ENCODE data around the gene S100A13. TPM values are rescaled to one million over a fixed set of nuclear protein-coding genes. Genes with fewer than 3 reads are reported as not detected.

Gene S100A13
- total RNA-seq, 2 donors from 2014 or later = 114 to 314 TPM

- Histone ChIP-seq H3K36me3 (no peaks in the 10 kb centered on the region), H3K27ac (no peak overlapping the region), H3K9me3 (no peaks in the 10 kb centered on the region), H3K4me1 (peaks cover 0 to 49% of the 10 kb centered on the region in 2 donors), H3K27me3 (no peaks in the 10 kb centered on the region), H3K4me3 (no peak overlapping the region)
- no peak for TF ChIP-seq CTCF (IDR thresholded peaks at IDR 0.05)
- no peak for DNase-seq (ENCODE audit: low spot score)
These were observed 56.4 kb downstream of the S100A13 start for GRCh38 chr1:153570874-153571273.

DNA sequence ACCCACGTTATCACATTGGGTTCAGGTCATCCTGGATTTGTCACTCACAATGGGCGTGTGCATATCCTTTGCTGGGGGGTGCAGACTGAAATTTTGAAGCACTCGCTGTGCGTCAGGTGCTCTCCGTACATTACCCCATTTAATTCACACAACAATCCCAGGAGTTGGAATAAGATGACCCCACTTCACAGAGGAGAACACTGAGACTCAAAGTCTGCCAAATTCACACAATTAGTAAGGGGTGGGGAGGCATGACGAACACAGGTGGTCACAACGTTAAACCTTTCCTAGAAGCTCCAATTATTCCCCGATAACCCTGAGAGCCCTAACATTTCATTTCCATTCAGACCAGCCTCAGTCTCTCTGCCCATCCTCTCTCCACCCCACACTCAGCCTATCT is 57.8 kb downstream of the S100A13 start:
- Histone ChIP-seq H3K9me3 (no peaks in the 10 kb centered on the region), H3K4me3 (no peak overlapping the region), H3K4me1 (peaks cover 0 to 56% of the 10 kb centered on the region in 2 donors), H3K27ac (no peak overlapping the region), H3K36me3 (no peaks in the 10 kb centered on the region), H3K27me3 (no peaks in the 10 kb centered on the region)
- no peak for DNase-seq (ENCODE audit: low spot score)
- no peak for TF ChIP-seq CTCF (IDR thresholded peaks at IDR 0.05)

Other genes starting within 250 kb of the S100A13 start
- gene S100A8, start 236.4 kb downstream of the S100A13 start, total RNA-seq = 10 to 100 TPM; 19.1 to 37.1 TPM
- gene S100A7A, start 211.0 kb downstream of the S100A13 start, total RNA-seq = not detected
- not detected for gene S100A7, start 166.9 kb downstream of the S100A13 start, total RNA-seq
- gene S100A6, start 91.5 kb downstream of the S100A13 start, total RNA-seq = 100 to 1,000 TPM; 156 to 324 TPM
- not detected for gene S100A5, start 86.6 kb downstream of the S100A13 start, total RNA-seq
- 100 to 1,000 TPM; 144 to 156 TPM for gene S100A4, start 81.7 kb downstream of the S100A13 start, total RNA-seq
- gene S100A3, start 78.2 kb downstream of the S100A13 start, total RNA-seq = 1 to 10 TPM; 1.8 to 3.4 TPM
- not detected for gene S100A2, start 61.7 kb downstream of the S100A13 start, total RNA-seq
- gene S100A16, start 14.4 kb downstream of the S100A13 start, total RNA-seq = 10 to 100 TPM; 62.7 to 85.1 TPM
- 1 to 10 TPM in 1 of 2 donors, under 1 TPM in 1; 0.55 to 2.4 TPM for gene S100A14, start 11.2 kb downstream of the S100A13 start, total RNA-seq
- 1,000 to 10,000 TPM in 1 of 2 donors, 100 to 1,000 TPM in 1; 965 to 2,413 TPM for gene S100A1, start 929 bp upstream of the S100A13 start, total RNA-seq
- 10 to 100 TPM; 38.2 to 50.1 TPM for gene CHTOP, start 6.6 kb upstream of the S100A13 start, total RNA-seq
- gene SNAPIN, start 31.2 kb upstream of the S100A13 start, total RNA-seq = 10 to 100 TPM; 60.8 to 84.0 TPM
- 10 to 100 TPM; 69.2 to 80.9 TPM for gene ILF2, start 43.5 kb upstream of the S100A13 start, total RNA-seq
- gene NPR1, start 51.2 kb upstream of the S100A13 start, total RNA-seq = 10 to 100 TPM; 19.3 to 42.9 TPM
- 10 to 100 TPM; 21.8 to 26.7 TPM for gene INTS3, start 100.5 kb upstream of the S100A13 start, total RNA-seq
- 10 to 100 TPM in 1 of 2 donors, 1 to 10 TPM in 1; 9.9 to 20.1 TPM for gene SLC27A3, start 147.9 kb upstream of the S100A13 start, total RNA-seq

Measured in right atrium auricular region (tissue), 2 donors.